HEK293 (cell line): ENCODE data around the gene KDM4C.

Experiments used
- CTCF ChIA-PET: fragments of 350-600 bp; formaldehyde crosslinking; extraction: SDS; loops from one replicate; lab custom pipeline; 2021; ENCODE audit warnings: antibody characterized with exemption; lab: Yijun Ruan, JAX
- POLR2A ChIA-PET: fragments of 300-600 bp; formaldehyde crosslinking; extraction: SDS; loops from one replicate; lab custom pipeline; 2020; ENCODE audit warnings: antibody characterized with exemption, inconsistent platforms; lab: Yijun Ruan, JAX
- H3K27ac ChIP-seq: fragments of 200-500 bp; sonication (Bioruptor generic); 2 replicates; pipeline ENCODE4 v1.5.1; 2014; ENCODE audit warnings: low read depth, low read length, control low read depth, inconsistent platforms; ENCODE audit errors: extremely low read depth
- H3K36me3 ChIP-seq, 2 experiments: fragments of 200-500 bp in 1 of 2; sonication (Bioruptor generic) in 1 of 2; 1 replicate in 1 of 2; 2 replicates in 1 of 2; pipeline ENCODE4 v1.5.1; 2014 to 2017; ENCODE audit warnings: inconsistent platforms in 2 of 2, low read length in 2 of 2; ENCODE audit not compliant: control insufficient read depth in 2 of 2, insufficient read depth in 1 of 2
- H3K4me1 ChIP-seq: fragments of 200-500 bp; sonication (Bioruptor generic); 2 replicates; pipeline ENCODE4 v1.5.1; 2014; ENCODE audit warnings: mild to moderate bottlenecking, low read length, inconsistent platforms; ENCODE audit not compliant: control insufficient read depth, insufficient read depth
- H3K4me3 ChIP-seq: 2 replicates; pipeline ENCODE4 v1.5.1; 2011; ENCODE audit warnings: low read depth, mild to moderate bottlenecking, control low read depth, low read length, moderate library complexity
- H3K9me3 ChIP-seq: fragments of 200-500 bp; sonication (Bioruptor generic); 2 replicates; pipeline ENCODE4 v1.5.1; 2014; ENCODE audit warnings: low read depth, low read length, inconsistent platforms; ENCODE audit not compliant: control insufficient read depth, insufficient read depth
- BCL11A ChIP-seq: fragments of 450-650 bp; formaldehyde crosslinking; IDR thresholded peaks from 2 replicates; pipeline ENCODE4 v1.5.1; 2016; ENCODE audit warnings: low read depth, missing biosample characterization, missing genetic modification characterization
- BCL11B ChIP-seq: fragments of 450-650 bp; formaldehyde crosslinking; IDR thresholded peaks from 2 replicates; pipeline ENCODE4 v1.5.1; 2016; ENCODE audit warnings: low read depth, missing biosample characterization, missing genetic modification characterization
- GFI1B ChIP-seq: fragments of 450-650 bp; formaldehyde crosslinking; IDR thresholded peaks from 2 replicates; pipeline ENCODE4 v1.5.1; 2016; ENCODE audit warnings: missing biosample characterization, missing genetic modification characterization
- GLI4 ChIP-seq: fragments of 450-650 bp; formaldehyde crosslinking; IDR thresholded peaks from 2 replicates; pipeline ENCODE4 v1.5.1; 2016; ENCODE audit warnings: missing biosample characterization, missing genetic modification characterization
- HOXA7 ChIP-seq: sonication (generic); formaldehyde crosslinking; IDR thresholded peaks from 2 replicates; pipeline ENCODE4 v1.8.1; 2022; ENCODE audit warnings: missing genetic modification reagents, borderline replicate concordance
- IKZF3 ChIP-seq: fragments of 450-650 bp; IDR thresholded peaks from 2 replicates; pipeline ENCODE4 v1.5.0; 2018; ENCODE audit warnings: missing biosample characterization, mild to moderate bottlenecking, missing genetic modification characterization, moderate library complexity
- KLF1 ChIP-seq: fragments of 450-650 bp; formaldehyde crosslinking; IDR thresholded peaks from 2 replicates; pipeline ENCODE4 v1.5.1; 2016; ENCODE audit warnings: missing biosample characterization, missing genetic modification characterization
- OSR2 ChIP-seq: fragments of 450-650 bp; formaldehyde crosslinking; IDR thresholded peaks from 2 replicates; pipeline ENCODE4 v1.5.1; 2016; ENCODE audit warnings: missing biosample characterization, missing genetic modification characterization
- SP3 ChIP-seq: fragments of 450-650 bp; formaldehyde crosslinking; IDR thresholded peaks from 2 replicates; pipeline ENCODE4 v1.5.1; 2016; ENCODE audit warnings: missing biosample characterization, missing genetic modification characterization
- ZBTB1 ChIP-seq: fragments of 450-650 bp; formaldehyde crosslinking; IDR thresholded peaks from 2 replicates; pipeline ENCODE4 v1.5.1; 2016; ENCODE audit warnings: missing biosample characterization, missing genetic modification characterization
- ZIC2 ChIP-seq: fragments of 450-650 bp; formaldehyde crosslinking; IDR thresholded peaks from 2 replicates; pipeline ENCODE4 v1.5.1; 2016; ENCODE audit warnings: missing biosample characterization, missing genetic modification characterization
- ZNF10 ChIP-seq: fragments of 450-650 bp; formaldehyde crosslinking; IDR thresholded peaks from 2 replicates; pipeline ENCODE4 v1.5.1; 2017; ENCODE audit warnings: missing biosample characterization, missing genetic modification characterization
- ZNF112 ChIP-seq: fragments of 450-650 bp; formaldehyde crosslinking; IDR thresholded peaks from 2 replicates; pipeline ENCODE4 v1.5.0; 2017; ENCODE audit warnings: missing biosample characterization, missing genetic modification characterization
- ZNF140 ChIP-seq: fragments of 450-650 bp; formaldehyde crosslinking; IDR thresholded peaks from 2 replicates; pipeline ENCODE4 v1.5.1; 2016; ENCODE audit warnings: missing biosample characterization, missing genetic modification characterization
- ZNF2 ChIP-seq: fragments of 450-650 bp; formaldehyde crosslinking; IDR thresholded peaks from 2 replicates; pipeline ENCODE4 v1.5.1; 2016; ENCODE audit warnings: missing biosample characterization, missing genetic modification characterization
- ZNF239 ChIP-seq: fragments of 450-650 bp; formaldehyde crosslinking; IDR thresholded peaks from 2 replicates; pipeline ENCODE4 v1.5.1; 2016; ENCODE audit warnings: missing biosample characterization, missing genetic modification characterization
- ZNF37A ChIP-seq: fragments of 450-650 bp; IDR thresholded peaks from 2 replicates; pipeline ENCODE4 v1.5.1; 2018; ENCODE audit warnings: missing biosample characterization, missing genetic modification characterization
- ZNF423 ChIP-seq: fragments of 450-650 bp; formaldehyde crosslinking; IDR thresholded peaks from 2 replicates; pipeline ENCODE4 v1.5.1; 2016; ENCODE audit warnings: missing biosample characterization, missing genetic modification characterization
- ZNF521 ChIP-seq: fragments of 450-650 bp; formaldehyde crosslinking; IDR thresholded peaks from 2 replicates; pipeline ENCODE4 v1.5.1; 2017; ENCODE audit warnings: missing biosample characterization, mild to moderate bottlenecking, missing genetic modification characterization
- ZNF561 ChIP-seq: fragments of 450-650 bp; IDR thresholded peaks from 2 replicates; pipeline ENCODE4 v1.5.1; 2018; ENCODE audit warnings: missing biosample characterization, missing genetic modification characterization, borderline replicate concordance
- ZNF654 ChIP-seq: fragments of 450-650 bp; formaldehyde crosslinking; IDR thresholded peaks from 2 replicates; pipeline ENCODE4 v1.5.1; 2016; ENCODE audit warnings: low read depth, missing biosample characterization, missing genetic modification characterization
- ZNF660 ChIP-seq: fragments of 450-650 bp; IDR thresholded peaks from 2 replicates; pipeline ENCODE4 v1.5.1; 2018; ENCODE audit warnings: missing biosample characterization, mild to moderate bottlenecking, missing genetic modification characterization
- ZNF837 ChIP-seq: fragments of 450-650 bp; formaldehyde crosslinking; IDR thresholded peaks from 2 replicates; pipeline ENCODE4 v1.5.1; 2016; ENCODE audit warnings: missing biosample characterization, missing genetic modification characterization
- ZSCAN16 ChIP-seq: fragments of 450-650 bp; formaldehyde crosslinking; IDR thresholded peaks from 2 replicates; pipeline ENCODE4 v1.5.1; 2016; ENCODE audit warnings: missing biosample characterization, missing genetic modification characterization
- TF ChIP-seq, protein P1 (sequence below): fragments of 450-650 bp; formaldehyde crosslinking; IDR thresholded peaks from 2 replicates; pipeline ENCODE4 v1.5.1; 2016; ENCODE audit warnings: missing biosample characterization, missing genetic modification characterization
- TF ChIP-seq, protein P2 (sequence below): fragments of 450-650 bp; formaldehyde crosslinking; IDR thresholded peaks from 2 replicates; pipeline ENCODE4 v1.5.1; 2017; ENCODE audit warnings: missing biosample characterization, missing genetic modification characterization
- TF ChIP-seq, protein P3 (sequence below): fragments of 450-650 bp; IDR thresholded peaks from 2 replicates; pipeline ENCODE4 v1.5.1; 2018; ENCODE audit warnings: missing biosample characterization, mild to moderate bottlenecking, missing genetic modification characterization
- TF ChIP-seq, protein P4 (sequence below): IDR thresholded peaks from 2 replicates; pipeline ENCODE4 v1.6.1; 2011; ENCODE audit warnings: mild to moderate bottlenecking, low read depth, low read length, borderline replicate concordance
- TF ChIP-seq, protein P5 (sequence below): fragments of 450-650 bp; formaldehyde crosslinking; optimal IDR thresholded peaks from 2 replicates; pipeline ENCODE3; 2016; ENCODE audit warnings: missing biosample characterization, mild to moderate bottlenecking, missing genetic modification characterization

KDM4C gene

DNA sequence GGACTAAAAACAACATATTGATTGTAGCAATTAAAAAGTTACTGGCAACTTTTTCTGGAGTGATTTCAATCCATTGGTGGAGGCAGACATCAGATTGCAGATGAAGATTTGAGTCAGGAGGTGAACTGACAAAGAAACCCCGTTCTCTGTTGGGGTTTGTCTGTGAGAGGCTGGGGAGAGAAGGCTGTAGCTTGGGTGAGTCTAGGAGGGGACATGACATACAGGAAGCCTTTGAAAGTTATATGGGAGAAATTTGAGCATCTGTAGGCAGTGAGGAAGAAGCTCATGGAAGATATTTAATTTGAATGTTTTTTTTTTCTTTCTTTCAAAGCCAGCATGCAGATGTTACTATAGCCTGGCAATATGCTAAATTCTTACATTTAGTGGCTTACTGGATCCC lies 26.0 kb downstream of the KDM4C start:
- POLR2A ChIA-PET: interaction anchor here (2.4 kb wide), 1 partner anchor 26 kb away, joined by 5 read pairs; the partner anchor contains the start of gene KDM4C
- TF ChIP-seq ZNF239 (tag by site-specific recombination): no peak
- TF ChIP-seq, protein P1, sequence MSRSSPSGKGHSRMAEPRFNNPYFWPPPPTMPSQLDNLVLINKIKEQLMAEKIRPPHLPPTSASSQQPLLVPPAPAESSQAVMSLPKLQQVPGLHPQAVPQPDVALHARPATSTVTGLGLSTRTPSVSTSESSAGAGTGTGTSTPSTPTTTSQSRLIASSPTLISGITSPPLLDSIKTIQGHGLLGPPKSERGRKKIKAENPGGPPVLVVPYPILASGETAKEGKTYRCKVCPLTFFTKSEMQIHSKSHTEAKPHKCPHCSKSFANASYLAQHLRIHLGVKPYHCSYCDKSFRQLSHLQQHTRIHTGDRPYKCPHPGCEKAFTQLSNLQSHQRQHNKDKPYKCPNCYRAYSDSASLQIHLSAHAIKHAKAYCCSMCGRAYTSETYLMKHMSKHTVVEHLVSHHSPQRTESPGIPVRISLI (tag by site-specific recombination): no peak
- TF ChIP-seq IKZF3 (tag by site-specific recombination): no peak
- no peak for TF ChIP-seq GLI4 (tag by site-specific recombination)
- TF ChIP-seq ZNF561 (tag by site-specific recombination): no peak
- TF ChIP-seq BCL11B (tag by site-specific recombination): no peak
- no peak for TF ChIP-seq ZNF660 (tag by site-specific recombination)
- no peak for TF ChIP-seq HOXA7 (CRISPR knock-in tag)
- TF ChIP-seq, protein P2, sequence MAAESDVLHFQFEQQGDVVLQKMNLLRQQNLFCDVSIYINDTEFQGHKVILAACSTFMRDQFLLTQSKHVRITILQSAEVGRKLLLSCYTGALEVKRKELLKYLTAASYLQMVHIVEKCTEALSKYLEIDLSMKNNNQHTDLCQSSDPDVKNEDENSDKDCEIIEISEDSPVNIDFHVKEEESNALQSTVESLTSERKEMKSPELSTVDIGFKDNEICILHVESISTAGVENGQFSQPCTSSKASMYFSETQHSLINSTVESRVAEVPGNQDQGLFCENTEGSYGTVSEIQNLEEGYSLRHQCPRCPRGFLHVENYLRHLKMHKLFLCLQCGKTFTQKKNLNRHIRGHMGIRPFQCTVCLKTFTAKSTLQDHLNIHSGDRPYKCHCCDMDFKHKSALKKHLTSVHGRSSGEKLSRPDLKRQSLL: no peak
- no peak for TF ChIP-seq ZNF423 (tag by site-specific recombination)
- TF ChIP-seq ZNF112 (tag by site-specific recombination): no peak
- no peak for TF ChIP-seq ZNF10
- no peak for TF ChIP-seq BCL11A (tag by site-specific recombination)
- no peak for TF ChIP-seq ZNF521
- TF ChIP-seq OSR2 (tag by site-specific recombination): no peak
- no peak for TF ChIP-seq GFI1B (tag by site-specific recombination)
- TF ChIP-seq, protein P3, sequence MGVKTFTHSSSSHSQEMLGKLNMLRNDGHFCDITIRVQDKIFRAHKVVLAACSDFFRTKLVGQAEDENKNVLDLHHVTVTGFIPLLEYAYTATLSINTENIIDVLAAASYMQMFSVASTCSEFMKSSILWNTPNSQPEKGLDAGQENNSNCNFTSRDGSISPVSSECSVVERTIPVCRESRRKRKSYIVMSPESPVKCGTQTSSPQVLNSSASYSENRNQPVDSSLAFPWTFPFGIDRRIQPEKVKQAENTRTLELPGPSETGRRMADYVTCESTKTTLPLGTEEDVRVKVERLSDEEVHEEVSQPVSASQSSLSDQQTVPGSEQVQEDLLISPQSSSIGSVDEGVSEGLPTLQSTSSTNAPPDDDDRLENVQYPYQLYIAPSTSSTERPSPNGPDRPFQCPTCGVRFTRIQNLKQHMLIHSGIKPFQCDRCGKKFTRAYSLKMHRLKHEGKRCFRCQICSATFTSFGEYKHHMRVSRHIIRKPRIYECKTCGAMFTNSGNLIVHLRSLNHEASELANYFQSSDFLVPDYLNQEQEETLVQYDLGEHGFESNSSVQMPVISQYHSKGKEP (tag by site-specific recombination): no peak
- TF ChIP-seq ZBTB1: no peak
- no peak for TF ChIP-seq SP3 (tag by site-specific recombination)
- TF ChIP-seq KLF1 (tag by site-specific recombination): no peak
- Histone ChIP-seq H3K9me3 (no peaks in the 10 kb centered on the region), H3K27ac (no peak overlapping the region), H3K4me3 (no peak overlapping the region), H3K36me3 (no peaks in the 10 kb centered on the region), H3K4me1 (peaks cover 2% of the 10 kb centered on the region; the same call in 1 of the 2 replicates)
- CTCF ChIA-PET: no interaction called here

DNA sequence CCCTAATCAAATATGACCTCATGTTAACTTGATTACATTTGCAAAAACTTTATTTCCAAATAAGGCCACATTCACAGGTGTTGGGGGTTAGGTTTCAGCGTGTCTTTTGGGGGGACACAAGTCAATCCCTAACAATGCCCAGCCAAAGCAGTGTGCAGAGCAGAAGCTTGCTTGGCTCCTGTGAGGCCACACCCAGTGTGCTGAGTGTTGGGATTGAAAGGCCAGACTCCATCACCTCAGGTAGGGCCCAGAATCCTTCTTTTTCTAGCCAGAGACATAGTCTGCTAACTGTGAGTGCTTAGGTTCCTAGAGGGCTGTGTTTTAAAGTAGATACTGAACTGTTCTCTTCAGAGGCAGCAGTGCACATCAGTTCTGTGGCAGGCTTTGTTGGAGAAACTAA lies 27.9 kb downstream of the KDM4C start:
- Histone ChIP-seq H3K27ac (no peak overlapping the region), H3K4me1 (no peaks in the 10 kb centered on the region; the same call in 1 of the 2 replicates), H3K9me3 (no peaks in the 10 kb centered on the region), H3K36me3 (no peaks in the 10 kb centered on the region), H3K4me3 (no peak overlapping the region)
- ChIA-PET CTCF (interaction anchor here (0.6 to 2.5 kb wide), 2 partner anchors 23 to 41 kb away, joined by 3 to 10 read pairs; no protein-coding TSS in a partner anchor), POLR2A (no interaction called here)
- TF ChIP-seq, protein P4, sequence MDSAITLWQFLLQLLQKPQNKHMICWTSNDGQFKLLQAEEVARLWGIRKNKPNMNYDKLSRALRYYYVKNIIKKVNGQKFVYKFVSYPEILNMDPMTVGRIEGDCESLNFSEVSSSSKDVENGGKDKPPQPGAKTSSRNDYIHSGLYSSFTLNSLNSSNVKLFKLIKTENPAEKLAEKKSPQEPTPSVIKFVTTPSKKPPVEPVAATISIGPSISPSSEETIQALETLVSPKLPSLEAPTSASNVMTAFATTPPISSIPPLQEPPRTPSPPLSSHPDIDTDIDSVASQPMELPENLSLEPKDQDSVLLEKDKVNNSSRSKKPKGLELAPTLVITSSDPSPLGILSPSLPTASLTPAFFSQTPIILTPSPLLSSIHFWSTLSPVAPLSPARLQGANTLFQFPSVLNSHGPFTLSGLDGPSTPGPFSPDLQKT: no peak
- TF ChIP-seq ZNF2 (no peak), ZNF112 (tag by site-specific recombination) (no peak), ZNF37A (tag by site-specific recombination) (no peak), ZSCAN16 (no peak), ZNF837 (tag by site-specific recombination) (no peak), ZNF654 (tag by site-specific recombination) (no peak), ZNF140 (no peak), ZIC2 (tag by site-specific recombination) (no peak)
- TF ChIP-seq, protein P5, sequence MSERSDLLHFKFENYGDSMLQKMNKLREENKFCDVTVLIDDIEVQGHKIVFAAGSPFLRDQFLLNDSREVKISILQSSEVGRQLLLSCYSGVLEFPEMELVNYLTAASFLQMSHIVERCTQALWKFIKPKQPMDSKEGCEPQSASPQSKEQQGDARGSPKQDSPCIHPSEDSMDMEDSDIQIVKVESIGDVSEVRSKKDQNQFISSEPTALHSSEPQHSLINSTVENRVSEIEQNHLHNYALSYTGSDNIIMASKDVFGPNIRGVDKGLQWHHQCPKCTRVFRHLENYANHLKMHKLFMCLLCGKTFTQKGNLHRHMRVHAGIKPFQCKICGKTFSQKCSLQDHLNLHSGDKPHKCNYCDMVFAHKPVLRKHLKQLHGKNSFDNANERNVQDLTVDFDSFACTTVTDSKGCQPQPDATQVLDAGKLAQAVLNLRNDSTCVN: no peak
- TF ChIP-seq, all 188 proteins: peak for 0
